HG03378 (cell line): ENCODE measurements around the gene COL19A1.

Source experiments
- ATAC-seq: cut with Tn5 transposase; IDR thresholded peaks from one replicate; pipeline ENCODE4 v1.9.1; 2021; ENCODE audit warnings: mild to moderate bottlenecking, moderate library complexity; ENCODE audit not compliant: unreplicated experiment

The COL19A1 gene

DNA sequence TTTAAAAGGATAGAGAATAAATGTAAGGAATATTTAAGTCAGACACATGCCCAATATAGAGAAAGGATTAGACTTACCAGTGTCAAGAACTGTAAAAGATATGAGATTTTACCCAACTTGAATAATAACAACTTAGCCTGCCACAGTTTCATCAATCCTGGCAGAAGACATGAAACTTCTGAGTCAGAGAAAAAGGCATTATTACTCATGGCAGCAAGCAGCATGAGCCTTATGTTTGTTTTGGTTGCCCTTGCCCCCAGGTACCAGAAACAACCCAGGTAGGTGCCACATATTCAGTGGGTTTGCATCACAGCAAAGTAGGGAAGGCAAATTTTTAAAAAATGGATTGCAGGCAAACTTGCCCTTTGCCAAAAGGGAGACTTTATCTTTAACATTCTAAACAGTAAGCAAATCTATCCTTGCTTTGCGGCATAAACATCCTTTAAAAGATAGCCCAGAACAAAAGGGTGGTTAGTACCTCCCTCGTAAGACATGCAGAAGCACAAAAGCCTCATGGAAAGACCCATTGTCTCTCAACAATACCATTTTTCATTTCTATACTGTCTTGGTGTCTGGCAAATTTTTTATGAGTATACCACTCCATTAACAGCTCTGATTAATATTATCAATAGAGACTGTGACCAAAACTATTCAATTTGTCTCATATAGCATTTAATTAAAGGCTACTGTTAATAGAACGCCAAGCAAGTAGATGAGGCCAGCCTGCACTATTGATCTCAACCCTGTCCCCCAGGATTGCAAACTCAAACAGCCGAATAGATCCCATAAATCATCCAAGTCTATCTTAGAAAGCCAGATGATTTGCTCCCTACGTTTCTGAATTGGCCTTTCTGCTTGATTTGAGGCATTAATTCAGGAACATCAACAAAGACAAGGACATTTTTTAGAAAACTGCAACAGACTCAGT, 185.1 kb downstream of the COL19A1 start:
- ATAC-seq, result no peak

DNA sequence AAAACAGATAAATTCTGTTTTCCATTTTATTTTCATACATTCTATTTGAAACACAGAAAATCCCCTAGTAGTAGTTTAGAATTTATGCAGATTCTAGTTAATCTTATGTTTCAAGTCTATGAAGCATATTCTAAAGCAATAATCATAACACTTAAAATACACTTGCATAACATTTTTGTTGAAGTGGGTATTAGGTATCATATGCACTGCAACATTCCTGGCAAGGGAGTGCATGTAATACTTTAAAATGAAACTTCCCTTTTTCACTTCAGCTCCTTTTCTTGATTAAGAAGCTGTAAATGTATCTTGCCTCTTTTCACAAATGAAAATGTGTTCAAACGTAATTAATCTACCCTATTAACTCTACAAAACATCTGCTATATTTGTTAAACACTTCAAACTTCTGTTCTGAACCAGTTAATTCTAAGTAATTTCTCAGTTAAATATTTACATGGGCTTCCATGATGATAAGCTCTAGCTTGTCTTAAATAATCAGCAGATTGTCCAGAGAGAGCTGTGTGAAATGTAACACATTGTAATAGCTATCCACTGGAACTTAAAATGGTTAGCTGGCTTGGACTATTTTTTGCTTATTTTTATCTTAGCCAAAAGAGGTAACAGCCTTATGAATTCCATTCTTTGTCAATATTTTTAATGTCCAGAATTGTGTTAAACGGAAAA, 192.8 kb downstream of the COL19A1 start:
- no peak for ATAC-seq

DNA sequence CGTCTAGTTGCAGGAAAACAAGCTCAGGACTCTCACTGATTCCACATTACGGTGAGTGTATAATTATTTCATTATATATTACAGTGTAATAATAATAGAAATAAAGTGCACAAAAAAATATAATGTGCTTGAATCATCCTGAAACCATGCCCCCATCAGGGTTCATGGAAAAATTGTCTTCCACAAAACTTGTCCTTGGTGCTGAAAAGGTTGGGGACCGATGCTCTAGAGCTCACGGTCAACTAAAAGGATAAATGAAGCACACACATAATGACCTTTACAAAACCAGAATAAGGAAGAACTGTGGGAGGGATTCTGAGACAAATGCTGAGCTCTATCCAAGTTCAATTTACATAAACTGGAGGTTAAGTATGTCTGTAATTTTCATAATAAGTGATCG, 194.3 kb downstream of the COL19A1 start:
- ATAC-seq, result no peak

DNA sequence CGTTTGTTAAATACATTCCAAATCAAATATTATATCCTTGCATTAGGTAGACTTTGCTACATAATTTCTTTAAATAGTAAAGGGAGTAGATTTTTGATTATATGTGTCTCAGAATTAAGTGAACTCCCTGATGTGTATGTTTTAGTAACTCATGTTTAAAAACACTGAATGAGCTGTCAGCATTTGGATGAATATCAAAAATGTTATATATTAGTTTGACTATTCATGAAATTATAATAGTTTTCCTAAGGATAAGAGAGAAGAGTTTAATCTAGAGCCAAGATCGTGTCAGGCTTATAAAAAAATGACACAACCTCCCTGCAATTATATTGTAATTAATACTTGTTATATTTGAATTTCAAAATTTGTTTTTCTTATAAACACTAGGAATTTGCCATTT, 195.2 kb downstream of the COL19A1 start:
- no peak for ATAC-seq

DNA sequence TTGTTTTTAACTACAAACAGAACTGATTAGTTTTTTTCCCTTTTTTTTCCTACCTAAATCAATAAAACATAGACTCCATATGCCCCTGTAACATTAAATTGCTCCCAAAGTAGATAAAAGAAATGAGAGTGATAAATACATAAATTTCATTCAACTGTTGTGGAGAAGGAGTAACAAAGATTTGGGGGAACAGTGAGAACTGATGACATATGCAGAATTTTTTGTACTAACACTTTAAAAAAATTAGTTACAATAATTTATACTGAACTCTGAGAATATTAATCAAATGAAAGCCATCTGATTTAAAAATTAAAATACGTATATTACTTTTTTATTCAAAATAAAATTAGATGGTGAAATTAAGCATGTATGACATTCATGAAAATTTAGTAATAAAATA, 195.7 kb downstream of the COL19A1 start:
- ATAC-seq, result no peak

DNA sequence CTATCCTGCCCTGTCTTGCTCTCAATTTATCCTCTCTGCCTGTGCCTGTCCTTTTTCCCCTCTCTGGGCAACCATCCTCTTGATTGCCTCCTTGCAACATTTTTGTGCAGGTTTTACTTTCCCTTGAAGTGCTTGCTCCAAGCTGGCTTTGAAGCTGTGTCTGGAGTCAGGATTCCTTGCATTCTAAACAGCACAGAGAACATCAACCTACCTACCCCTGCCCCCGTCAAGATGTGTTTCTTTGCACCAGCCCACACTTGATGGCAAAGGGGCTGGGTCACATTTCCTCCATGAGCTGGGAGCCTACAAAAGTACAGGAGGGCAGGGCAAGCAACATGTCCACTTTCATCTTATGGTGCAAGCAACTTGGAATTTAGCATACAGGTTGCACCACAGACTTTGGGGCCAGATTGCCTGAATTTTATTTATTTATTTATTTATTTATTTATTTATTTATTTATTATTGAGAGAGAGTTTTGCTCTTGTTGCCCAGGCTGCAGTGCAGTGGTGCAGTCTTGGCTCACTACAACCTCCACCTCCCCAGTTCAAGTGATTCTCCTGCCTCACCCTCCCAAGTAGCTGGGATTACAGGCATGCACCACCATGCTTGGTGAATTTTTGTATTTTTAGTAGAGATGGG, 206.3 kb downstream of the COL19A1 start:
- ATAC-seq, result no peak

DNA sequence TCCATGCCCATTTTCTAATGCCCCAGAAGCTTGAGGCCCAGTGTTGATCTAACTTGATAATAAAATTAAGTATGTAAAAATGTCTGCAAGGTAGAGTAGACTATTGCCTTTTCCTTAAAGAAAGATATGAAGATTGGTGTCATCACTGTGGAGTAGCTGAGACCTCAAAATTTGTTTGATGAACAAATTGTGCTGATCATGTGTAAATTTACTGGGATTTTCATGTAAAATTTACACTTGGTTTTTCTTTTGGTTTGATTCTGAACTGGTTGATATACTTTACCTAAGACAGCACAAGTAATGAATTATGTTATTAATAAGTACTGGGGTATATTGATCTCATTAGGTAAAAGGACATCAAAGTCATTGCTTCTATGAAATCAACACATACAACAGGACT, 207.3 kb downstream of the COL19A1 start:
- no peak for ATAC-seq

DNA sequence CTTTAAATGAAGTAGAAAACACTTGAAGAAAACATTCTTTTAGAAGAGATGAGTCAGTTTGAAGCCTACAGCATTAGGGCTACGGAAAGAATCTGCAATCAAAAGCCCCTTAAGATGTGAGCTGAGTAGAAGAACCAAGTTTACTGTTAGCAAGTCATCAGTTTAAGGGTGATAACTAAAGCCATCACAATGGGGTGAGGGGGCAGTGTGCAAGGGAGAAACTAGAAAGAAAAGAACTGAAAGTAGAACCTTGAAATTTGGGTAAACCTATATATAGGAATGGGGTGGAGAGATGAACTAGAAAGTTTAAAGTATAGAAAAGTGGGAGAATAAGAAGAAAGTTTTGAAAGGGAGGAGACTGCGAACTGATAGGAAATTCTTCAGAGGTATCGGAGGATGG, 212.9 kb downstream of the COL19A1 start:
- ATAC-seq, result no peak

DNA sequence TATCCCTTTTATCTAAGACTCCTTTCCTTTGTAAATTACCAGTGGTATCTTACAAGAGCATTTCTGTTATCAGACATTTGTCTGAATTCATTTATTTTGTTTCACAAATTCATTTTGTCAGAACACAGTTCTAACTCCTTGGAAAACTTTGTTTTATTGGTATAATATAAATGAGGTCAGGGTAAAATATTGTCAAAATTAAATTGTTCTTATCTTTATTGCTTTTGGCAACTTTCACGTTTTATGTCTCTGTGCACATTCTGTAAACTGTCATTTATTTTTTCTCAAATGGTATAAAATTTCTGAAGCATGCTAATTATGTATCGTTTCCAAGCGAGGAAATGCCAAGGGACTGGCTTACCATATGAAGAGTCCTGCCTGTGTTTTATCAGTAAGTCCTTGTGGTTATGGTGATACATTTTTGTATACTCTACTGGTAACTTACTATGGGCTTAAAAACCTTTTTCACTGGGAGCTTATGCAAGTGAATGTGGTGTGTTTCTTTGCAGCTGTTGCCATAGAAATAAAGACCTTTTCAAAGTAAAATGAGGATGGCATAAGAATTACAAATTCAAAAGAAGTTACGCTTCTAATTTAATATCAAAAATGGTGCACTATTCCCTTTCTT, 214.2 kb downstream of the COL19A1 start:
- no peak for ATAC-seq

DNA sequence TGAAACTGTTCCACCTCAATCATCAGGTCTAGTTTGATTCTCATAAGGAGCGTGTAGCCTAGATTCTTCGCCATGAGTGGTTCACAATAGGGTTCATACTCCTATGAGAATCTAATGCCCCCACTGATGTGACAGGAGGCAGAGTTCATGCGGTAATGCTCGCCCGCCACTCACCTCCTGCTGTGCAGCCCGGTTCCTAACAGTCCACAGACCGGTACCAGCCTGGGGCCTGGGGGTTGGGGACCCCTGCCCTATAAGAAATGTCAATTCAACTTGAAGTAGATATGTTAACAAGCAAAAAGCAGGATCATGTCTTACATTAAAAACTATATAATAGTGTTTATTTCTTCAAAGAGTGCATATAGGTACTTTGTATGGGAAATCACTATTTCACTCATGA, 216.5 kb downstream of the COL19A1 start:
- ATAC-seq, result no peak

DNA sequence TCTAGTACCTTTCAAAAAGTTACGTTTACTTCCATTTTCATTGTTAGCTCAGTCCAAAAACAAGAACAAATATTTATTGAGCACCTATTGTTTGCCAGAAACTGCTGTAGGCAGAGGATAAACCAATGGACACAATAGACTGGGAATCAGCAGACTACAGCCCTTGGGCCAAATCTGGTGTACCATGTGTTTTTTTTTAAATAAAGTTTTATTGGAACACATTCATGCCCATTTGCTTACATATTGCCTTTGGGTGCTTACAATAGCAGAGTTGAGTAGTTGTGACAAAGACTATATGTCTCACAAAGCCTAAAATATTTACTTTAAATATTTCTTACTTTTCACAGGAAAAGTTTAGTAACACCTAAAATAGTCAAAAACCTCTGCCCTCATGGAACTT, 220.4 kb downstream of the COL19A1 start:
- no peak for ATAC-seq

DNA sequence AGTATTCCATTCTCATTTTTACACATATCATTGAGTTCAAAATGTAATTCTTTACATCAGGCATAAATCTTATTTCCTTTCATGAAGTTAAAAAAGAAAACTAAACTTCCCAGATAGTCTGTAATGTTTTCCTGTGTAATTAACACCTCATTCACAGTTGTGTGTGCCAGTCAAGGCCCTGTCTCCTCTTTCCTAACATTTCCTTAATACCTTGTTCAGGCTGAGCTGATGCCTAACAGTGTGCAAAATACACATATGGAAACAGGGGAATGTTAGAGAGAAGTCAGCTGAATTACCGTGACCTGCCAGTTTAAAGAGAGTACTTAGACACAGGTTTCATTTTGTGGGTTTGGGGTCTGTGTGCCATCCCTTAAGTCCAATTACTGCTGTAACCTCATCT, 227.8 kb downstream of the COL19A1 start:
- ATAC-seq, result no peak

DNA sequence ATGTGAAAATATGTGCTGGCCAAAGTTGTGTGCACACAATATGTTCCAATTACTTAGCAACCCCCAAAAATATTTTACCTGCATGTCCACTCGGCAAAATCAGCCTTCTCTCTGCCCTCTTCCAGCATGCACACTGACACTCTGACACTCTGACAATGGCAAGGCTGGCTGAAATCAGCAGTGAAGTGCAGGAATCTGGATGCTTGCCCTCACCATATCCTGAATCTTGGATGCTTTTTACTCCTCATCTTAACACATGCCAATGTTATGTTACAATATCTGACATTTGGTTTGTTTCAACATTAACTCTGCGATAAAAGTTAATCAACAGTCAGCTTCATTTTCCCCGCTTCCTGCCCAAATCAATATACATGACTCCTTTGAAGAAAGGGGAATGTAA, 233.4 kb downstream of the COL19A1 start:
- no peak for ATAC-seq

DNA sequence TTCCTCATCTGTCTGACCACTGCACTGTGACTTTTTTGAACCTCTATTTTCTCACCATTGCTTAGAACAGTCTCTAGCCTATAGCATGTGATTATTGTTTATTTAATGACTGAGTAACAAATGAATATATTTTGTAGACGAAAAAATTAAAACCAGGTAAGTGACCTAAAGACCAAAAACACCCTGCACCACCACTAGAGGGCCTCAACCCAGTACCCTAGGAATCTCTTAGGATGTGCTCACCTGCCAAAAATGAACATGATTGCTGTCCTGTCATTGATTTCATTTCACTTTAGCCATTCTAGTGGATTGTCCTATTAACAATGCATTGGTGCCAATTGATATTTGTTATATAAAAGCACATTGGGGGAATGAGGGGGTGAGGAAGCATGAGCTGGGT, 237.4 kb downstream of the COL19A1 start:
- ATAC-seq, result no peak

DNA sequence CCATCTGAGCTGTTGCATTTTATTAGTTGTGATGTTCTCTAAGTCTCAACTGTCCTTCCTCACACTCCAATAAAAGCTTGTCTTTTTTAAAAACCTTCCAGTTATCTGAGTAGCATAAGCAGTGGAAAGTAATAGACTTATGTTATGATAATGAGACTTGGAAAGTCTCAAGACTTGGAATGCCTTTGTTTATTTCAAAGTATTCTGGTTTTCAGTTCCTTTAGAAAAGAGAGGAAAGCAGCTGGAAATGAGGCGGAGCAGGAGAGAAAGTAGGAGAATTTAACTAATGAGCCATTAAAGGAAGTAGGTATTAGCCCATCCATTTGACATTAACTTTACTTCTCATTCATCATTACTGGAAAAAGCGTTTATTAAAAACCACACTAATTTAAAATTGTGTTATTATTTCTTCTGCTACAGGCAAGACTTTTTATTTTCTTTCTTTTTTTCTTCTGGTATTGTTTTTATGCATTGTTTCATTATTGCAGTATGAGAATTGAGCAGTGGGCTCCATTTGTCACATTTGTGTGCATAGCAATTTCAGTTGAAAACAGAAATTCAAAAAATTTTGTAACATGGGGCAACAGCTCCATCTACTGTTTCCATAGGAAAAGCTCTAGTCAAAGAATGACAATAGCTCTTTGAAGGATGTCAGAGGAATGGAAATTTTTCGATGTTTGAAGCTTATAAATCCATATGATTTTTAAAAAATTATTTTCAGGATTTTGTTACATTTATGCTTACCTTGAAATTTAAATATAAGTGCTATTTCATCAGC, 241.7 kb downstream of the COL19A1 start:
- peak; percentile 53 for ATAC-seq

DNA sequence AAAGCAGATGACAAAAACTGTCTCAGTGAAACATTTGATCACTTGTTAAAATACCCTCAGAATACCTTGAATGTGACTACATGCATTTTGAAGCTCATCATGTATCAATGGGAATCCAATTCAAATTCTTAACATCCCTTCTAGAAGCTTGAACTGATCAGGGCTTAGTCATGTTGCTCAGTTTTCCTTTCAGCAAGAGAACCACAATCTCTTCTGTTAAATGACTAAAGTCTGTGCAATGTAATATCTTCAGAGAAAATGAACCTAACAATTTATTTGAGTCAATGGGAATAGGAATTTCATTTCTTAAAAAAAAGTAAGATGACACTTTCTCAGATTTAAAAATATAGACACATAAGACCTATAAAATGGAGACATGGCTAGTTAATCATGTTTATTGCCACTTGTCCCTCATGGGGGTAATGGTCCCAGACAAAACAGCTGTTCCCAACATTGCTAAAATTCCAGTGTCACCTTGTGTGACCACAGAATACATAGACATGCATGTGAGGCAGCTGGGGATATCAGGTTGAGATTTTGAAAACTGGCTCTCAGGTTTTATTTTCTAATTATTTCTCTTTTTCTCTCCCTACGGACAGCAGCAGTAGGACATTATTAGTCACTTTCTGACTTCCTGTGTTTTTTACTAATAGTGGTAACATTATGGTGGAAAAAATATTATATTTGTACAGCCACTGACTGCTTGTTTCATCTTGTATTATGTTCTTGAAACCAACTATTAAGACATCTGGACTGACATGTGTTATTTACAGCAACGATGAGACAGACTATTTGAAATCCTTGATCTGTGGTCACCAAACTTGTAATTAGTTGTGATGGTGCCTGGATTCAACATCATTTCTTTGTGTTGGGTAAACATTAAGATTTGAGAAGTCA, 244.0 kb downstream of the COL19A1 start:
- peak; percentile 73 for ATAC-seq

DNA sequence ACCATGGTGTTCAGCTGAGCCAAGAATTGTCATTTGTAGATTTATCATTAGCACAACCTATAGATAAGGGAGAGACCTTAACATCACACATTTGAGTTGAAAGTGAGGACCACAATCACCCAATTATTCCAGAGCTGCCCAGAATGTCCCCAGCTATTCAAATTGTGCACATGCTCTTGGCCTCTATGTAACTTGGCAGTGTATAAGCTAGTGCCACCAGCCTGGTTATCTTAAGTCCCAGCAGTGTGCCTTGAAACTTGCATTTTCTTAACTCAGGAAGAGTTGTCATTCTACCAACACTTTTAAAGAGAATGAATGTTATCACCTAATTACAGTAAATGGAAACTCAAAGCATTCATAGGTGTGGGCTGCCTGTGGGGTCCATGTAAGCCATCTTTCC, 245.4 kb downstream of the COL19A1 start:
- ATAC-seq, result no peak

DNA sequence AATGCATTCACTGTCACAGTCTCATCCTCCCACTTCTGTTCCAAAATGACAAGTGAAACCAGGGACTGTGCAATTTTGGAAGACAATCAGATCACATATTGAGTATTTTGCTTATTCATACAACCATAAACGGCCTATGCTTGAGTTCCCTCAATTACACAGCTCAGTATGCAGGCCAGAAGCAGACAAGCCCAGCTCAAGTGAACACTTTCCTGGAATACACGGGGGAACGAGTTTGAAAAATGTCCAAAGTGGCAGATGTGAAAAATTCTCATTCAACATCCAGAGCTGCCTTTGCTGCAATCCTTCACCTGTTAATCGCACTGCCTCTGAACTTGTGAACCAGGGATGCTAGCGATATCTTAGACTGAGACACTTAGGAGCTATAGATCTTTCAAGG, 246.4 kb downstream of the COL19A1 start:
- no peak for ATAC-seq

DNA sequence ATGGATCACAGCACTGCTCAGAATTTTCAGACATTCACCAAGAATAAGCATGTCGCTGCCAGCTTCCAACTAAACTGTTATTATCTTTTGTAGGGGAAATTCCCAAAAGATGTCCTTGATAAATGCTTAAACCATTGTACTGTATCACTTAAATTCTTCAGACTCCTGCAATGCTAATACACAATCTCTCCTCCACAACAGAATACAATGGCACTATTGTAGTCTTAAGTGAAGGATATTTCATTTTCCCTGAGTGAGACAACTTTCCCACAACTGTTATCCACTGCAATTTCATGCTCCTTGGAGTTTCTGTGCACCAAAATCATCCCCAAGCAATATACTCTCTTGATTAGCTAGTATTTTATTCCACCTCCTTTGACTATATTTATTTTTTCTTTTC, 246.8 kb downstream of the COL19A1 start:
- no peak for ATAC-seq

DNA sequence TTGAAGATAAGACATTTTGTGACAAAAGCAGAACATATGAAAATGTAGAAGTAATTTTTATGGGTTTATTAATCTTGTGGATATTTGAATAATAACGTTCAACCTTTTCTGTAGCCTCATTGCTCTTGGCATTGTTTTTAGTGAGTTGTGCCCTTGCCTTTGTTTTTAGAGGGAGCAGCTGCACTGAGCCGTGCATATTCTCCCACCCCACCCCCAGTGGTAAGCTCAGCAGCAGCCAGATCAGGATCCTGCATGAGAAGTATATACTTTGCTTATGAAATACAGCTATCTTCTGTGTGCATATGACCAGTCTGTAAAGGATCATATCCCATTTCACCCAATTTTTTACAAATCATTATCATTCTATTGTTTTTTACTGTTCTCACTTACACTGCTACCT, 252.3 kb downstream of the COL19A1 start:
- ATAC-seq, result no peak
